Measurements from ENCODE around the gene DNAH9.

DNA sequence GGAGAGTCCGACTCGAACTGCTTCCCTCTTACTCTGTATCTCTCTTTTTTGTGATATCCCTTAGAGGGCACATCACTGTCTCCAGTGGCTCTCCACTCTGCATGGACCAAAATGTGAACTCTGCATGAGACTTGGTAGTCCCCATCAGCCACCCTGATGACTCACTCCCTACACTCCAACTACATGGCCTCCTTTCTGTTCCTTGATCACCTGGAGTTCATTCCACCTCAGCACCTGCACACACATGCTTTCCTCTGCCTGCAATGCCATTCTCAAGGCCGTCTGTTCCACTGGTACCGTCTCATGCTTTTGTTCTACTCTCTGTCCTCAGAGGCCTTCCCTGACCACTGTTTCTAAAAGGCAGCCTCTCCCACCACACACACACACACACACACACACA lies 109.3 kb downstream of the DNAH9 start:
- TF ChIP-seq POLR2AphosphoS5 (IDR thresholded peaks at IDR 0.05; ENCODE audit: low read depth, low read length) (no peak), POLR2A (IDR thresholded peaks at IDR 0.05; ENCODE audit: low read depth, low read length) (no peak), TAF1 (IDR thresholded peaks at IDR 0.05; ENCODE audit: borderline replicate concordance, low read depth, low read length) (no peak)
